ENCODE data around the gene MAPKAPK5. TPM values are rescaled to one million over a fixed set of nuclear protein-coding genes. Genes with fewer than 3 reads are reported as not detected.

The MAPKAPK5 gene
- total and polyA plus RNA-seq, 2 experiments from 2014 or later: 64.3 to 92.9 TPM

DNA sequence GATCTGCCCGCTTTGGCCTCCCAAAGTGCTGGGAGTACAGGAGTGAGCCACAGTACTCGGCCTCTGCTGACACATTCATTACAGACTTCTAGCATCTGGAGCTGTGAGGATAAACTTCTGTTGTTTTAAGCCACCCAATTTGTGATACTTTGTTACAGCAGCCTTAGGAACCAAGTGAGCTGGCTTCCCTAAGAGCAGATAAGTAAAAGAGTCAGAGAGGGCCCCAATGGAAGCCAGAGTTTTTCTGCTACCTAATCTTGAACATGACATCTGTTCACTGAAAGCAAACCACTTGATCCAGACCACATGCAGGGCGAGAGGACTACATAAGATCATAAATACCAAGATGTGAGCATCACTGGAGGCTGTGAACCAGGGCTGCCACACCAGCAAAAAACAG lies 3.7 kb upstream of the MAPKAPK5 start:
- TF ChIP-seq, protein P1, sequence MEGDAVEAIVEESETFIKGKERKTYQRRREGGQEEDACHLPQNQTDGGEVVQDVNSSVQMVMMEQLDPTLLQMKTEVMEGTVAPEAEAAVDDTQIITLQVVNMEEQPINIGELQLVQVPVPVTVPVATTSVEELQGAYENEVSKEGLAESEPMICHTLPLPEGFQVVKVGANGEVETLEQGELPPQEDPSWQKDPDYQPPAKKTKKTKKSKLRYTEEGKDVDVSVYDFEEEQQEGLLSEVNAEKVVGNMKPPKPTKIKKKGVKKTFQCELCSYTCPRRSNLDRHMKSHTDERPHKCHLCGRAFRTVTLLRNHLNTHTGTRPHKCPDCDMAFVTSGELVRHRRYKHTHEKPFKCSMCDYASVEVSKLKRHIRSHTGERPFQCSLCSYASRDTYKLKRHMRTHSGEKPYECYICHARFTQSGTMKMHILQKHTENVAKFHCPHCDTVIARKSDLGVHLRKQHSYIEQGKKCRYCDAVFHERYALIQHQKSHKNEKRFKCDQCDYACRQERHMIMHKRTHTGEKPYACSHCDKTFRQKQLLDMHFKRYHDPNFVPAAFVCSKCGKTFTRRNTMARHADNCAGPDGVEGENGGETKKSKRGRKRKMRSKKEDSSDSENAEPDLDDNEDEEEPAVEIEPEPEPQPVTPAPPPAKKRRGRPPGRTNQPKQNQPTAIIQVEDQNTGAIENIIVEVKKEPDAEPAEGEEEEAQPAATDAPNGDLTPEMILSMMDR (IDR thresholded peaks at IDR 0.05; ENCODE audit: low read depth, low read length): no peak
- H3K4me3 ChIP-seq: no peak overlapping the region
- H3K27ac ChIP-seq: no peak overlapping the region
- no peaks in the 10 kb centered on the region for H3K9me3 ChIP-seq (ENCODE audit: low read depth)
- peaks cover 3% of the 10 kb centered on the region for H3K36me3 ChIP-seq
- no peaks in the 10 kb centered on the region for H3K27me3 ChIP-seq
- no peak for DNase-seq (ENCODE audit: low read depth in 1 of 2, low spot score in 1 of 2)
- peaks cover 9% of the 10 kb centered on the region for H3K4me1 ChIP-seq (ENCODE audit: low read depth)

DNA sequence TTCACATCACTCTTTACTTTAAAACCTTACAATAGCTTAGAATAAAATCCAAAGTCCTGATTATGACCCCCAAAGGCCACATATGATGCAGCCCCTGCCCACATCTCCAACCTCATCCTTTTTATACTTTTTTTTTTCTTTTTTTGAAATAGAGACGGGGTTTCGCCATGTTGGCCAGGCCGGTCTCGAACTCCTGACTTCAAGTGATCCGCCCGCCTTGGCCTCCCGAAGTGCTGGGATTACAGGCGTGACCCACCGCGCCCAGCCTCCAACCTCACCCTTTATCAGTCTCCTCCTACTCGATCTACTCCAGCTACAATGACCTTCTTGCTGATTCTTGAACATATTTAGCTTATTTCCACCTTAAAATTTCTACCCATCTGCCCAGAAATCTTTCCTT lies 1.2 kb upstream of the MAPKAPK5 start:
- no peak for DNase-seq (ENCODE audit: low read depth in 1 of 2, low spot score in 1 of 2)
- no peaks in the 10 kb centered on the region for H3K27me3 ChIP-seq
- TF ChIP-seq, protein P1 (IDR thresholded peaks at IDR 0.05; ENCODE audit: low read depth, low read length): no peak
- no peaks in the 10 kb centered on the region for H3K9me3 ChIP-seq (ENCODE audit: low read depth)
- peaks cover 3% of the 10 kb centered on the region for H3K36me3 ChIP-seq
- H3K27ac ChIP-seq: no peak overlapping the region
- peaks cover 16% of the 10 kb centered on the region for H3K4me1 ChIP-seq (ENCODE audit: low read depth)
- peak overlapping the region; percentile 84 for H3K4me3 ChIP-seq

DNA sequence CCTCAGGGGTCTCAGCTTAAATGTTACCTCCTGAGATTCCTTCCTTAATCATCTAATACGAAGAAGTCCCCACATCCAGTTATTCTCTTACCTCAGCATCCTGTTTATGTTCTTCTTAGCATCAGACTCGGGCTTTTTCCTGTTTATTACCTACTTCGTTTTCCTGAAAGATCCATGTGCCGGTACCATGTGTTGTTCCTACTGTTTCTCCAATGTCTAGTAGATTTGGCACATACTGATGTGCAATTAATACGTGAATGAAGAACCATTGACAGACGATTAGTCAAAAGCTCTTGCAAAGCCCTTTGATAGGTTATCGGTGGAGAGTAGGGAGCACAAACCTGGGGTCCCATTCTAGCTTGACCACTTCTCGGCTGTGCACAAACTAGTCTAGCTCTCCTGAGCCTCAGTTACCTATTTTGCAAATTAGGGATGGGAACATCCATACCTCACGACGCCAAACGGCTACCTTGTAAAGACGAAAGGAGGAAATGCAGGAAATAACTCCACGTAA lies 735 bp upstream of the MAPKAPK5 start:
- DNase-seq (ENCODE audit: low read depth in 1 of 2, low spot score in 1 of 2): peak in 1 of 2 donors; percentile 14
- Histone ChIP-seq H3K36me3 (peaks cover 3% of the 10 kb centered on the region), H3K4me1 (ENCODE audit: low read depth) (peaks cover 16% of the 10 kb centered on the region), H3K27me3 (no peaks in the 10 kb centered on the region), H3K27ac (peak overlapping the region; percentile 99), H3K9me3 (ENCODE audit: low read depth) (no peaks in the 10 kb centered on the region), H3K4me3 (peak overlapping the region; percentile 84)
- TF ChIP-seq, protein P1 (IDR thresholded peaks at IDR 0.05; ENCODE audit: low read depth, low read length): no peak

DNA sequence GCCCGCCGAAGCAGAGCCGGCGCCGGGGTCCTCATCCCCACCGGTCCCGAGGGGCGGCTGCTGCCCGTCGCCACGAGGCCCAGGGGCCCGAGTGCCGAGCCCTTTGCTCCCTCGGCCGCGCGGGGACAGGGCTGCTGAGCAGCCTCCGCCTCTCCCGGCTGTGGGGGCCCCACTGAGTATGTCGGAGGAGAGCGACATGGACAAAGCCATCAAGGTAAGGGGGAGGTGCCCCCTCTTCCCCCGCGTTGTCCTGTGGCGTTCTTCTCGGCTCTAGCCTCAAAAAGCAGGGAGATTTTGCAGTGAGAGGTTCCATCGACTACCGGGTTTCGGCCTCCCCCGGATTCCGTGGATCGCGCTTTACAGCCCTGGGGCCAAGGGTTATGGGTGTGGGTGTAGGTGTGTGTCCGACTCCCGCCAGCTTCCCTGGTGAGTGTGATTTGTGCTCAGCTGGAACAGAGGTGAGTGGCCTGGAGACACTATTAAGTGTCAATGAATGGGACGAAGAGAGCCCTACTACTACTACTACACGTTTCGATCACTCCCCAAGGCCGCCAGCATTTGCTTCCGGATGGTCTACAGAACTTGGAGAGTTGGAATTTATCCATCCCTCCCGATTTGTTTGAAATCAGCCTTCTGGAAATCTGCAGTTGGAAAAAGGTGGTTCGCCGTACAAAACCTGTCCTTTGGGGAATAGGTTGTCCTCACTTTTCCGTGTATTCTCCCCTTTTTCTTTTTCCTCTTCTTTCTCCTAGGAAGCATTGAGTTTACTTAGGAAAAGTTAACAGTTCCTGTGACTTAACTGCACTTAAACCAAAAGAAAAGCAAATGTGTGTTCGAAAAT lies 748 bp downstream of the MAPKAPK5 start:
- TF ChIP-seq, protein P1 (IDR thresholded peaks at IDR 0.05; ENCODE audit: low read depth, low read length): no peak
- Histone ChIP-seq H3K4me1 (ENCODE audit: low read depth) (peaks cover 16% of the 10 kb centered on the region), H3K9me3 (ENCODE audit: low read depth) (no peaks in the 10 kb centered on the region), H3K27me3 (no peaks in the 10 kb centered on the region), H3K36me3 (peaks cover 3% of the 10 kb centered on the region), H3K27ac (peak overlapping the region; percentile 99), H3K4me3 (peak overlapping the region; percentile 84)
- DNase-seq (ENCODE audit: low read depth in 1 of 2, low spot score in 1 of 2): peak; percentile 17 to 43

DNA sequence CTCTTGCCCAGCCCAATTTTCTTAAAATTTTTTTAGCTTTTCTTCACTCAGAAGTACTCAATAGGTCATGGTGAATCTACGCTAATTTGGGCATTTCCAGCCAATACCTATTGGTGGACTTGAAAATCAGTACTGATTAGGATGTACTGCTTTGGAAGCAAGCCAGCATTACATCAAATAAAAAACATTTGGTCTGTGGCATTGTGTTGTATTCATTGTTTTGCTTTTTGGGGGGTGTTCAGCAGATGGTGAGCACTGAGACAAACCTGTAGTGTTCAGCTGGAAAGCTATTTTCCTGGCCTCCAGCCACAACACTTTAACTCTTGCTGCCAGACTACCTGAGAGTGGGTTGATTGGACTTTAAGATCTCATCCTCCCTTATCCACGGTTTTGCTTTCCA lies 4.0 kb downstream of the MAPKAPK5 start:
- no peak overlapping the region for H3K27ac ChIP-seq
- DNase-seq (ENCODE audit: low read depth in 1 of 2, low spot score in 1 of 2): peak in 1 of 2 donors; percentile 10
- TF ChIP-seq, protein P1 (IDR thresholded peaks at IDR 0.05; ENCODE audit: low read depth, low read length): no peak

More for the DNA sequence above, 4.0 kb downstream of the MAPKAPK5 start:
- Histone ChIP-seq H3K36me3 (no peaks in the 10 kb centered on the region), H3K9me3 (ENCODE audit: low read depth) (no peaks in the 10 kb centered on the region), H3K4me3 (no peak overlapping the region), H3K4me1 (ENCODE audit: low read depth) (peaks cover 8% of the 10 kb centered on the region), H3K27me3 (no peaks in the 10 kb centered on the region)

Measured in cardiac muscle cell (in vitro differentiated cells and primary cell).